Measurements from ENCODE around the gene ARL11. TPM values are rescaled to one million over a fixed set of nuclear protein-coding genes. Genes with fewer than 3 reads are reported as not detected.

Gene ARL11
- total RNA-seq, 2 donors from 2014 or later: 1.1 to 1.6 TPM

Other genes starting within 250 kb of the ARL11 start
- 10 to 100 TPM; 38.7 to 46.7 TPM for gene CAB39L, start 184.4 kb upstream of the ARL11 start, total RNA-seq
- 1 to 10 TPM; 9.0 to 9.1 TPM for gene SETDB2, start 184.2 kb upstream of the ARL11 start, total RNA-seq
- 10 to 100 TPM; 39.3 to 51.1 TPM for gene PHF11, start 132.6 kb upstream of the ARL11 start, total RNA-seq
- gene RCBTB1, start 42.9 kb upstream of the ARL11 start, total RNA-seq: 10 to 100 TPM; 22.6 to 22.7 TPM
- 10 to 100 TPM; 12.2 to 43.9 TPM for gene EBPL, start 63.0 kb downstream of the ARL11 start, total RNA-seq
- gene KPNA3, start 164.2 kb downstream of the ARL11 start, total RNA-seq: 10 to 100 TPM; 30.3 to 30.9 TPM

Measured in thoracic aorta (tissue), 2 donors.